HEK293 (cell line): Measurements from ENCODE around the gene CDK17.

Source experiments
- CTCF ChIA-PET: fragments of 350-600 bp; formaldehyde crosslinking; extraction: SDS; loops from one replicate; lab custom pipeline; 2021; ENCODE audit warnings: antibody characterized with exemption; lab: Yijun Ruan, JAX
- POLR2A ChIA-PET: fragments of 300-600 bp; formaldehyde crosslinking; extraction: SDS; loops from one replicate; lab custom pipeline; 2020; ENCODE audit warnings: antibody characterized with exemption, inconsistent platforms; lab: Yijun Ruan, JAX
- H3K27ac ChIP-seq: fragments of 200-500 bp; sonication (Bioruptor generic); 2 replicates; pipeline ENCODE4 v1.5.1; 2014; ENCODE audit warnings: low read depth, low read length, control low read depth, inconsistent platforms; ENCODE audit errors: extremely low read depth
- H3K36me3 ChIP-seq, 2 experiments: fragments of 200-500 bp in 1 of 2; sonication (Bioruptor generic) in 1 of 2; 1 replicate in 1 of 2; 2 replicates in 1 of 2; pipeline ENCODE4 v1.5.1; 2014 to 2017; ENCODE audit warnings: inconsistent platforms in 2 of 2, low read length in 2 of 2; ENCODE audit not compliant: control insufficient read depth in 2 of 2, insufficient read depth in 1 of 2
- H3K4me1 ChIP-seq: fragments of 200-500 bp; sonication (Bioruptor generic); 2 replicates; pipeline ENCODE4 v1.5.1; 2014; ENCODE audit warnings: mild to moderate bottlenecking, low read length, inconsistent platforms; ENCODE audit not compliant: control insufficient read depth, insufficient read depth
- H3K4me3 ChIP-seq: 2 replicates; pipeline ENCODE4 v1.5.1; 2011; ENCODE audit warnings: low read depth, mild to moderate bottlenecking, control low read depth, low read length, moderate library complexity
- H3K9me3 ChIP-seq: fragments of 200-500 bp; sonication (Bioruptor generic); 2 replicates; pipeline ENCODE4 v1.5.1; 2014; ENCODE audit warnings: low read depth, low read length, inconsistent platforms; ENCODE audit not compliant: control insufficient read depth, insufficient read depth
- GFI1B ChIP-seq: fragments of 450-650 bp; formaldehyde crosslinking; IDR thresholded peaks from 2 replicates; pipeline ENCODE4 v1.5.1; 2016; ENCODE audit warnings: missing biosample characterization, missing genetic modification characterization
- HOXD13 ChIP-seq: sonication (generic); formaldehyde crosslinking; IDR thresholded peaks from 2 replicates; pipeline ENCODE4 v1.8.0; 2022; ENCODE audit warnings: missing genetic modification reagents, borderline replicate concordance
- PRDM2 ChIP-seq: fragments of 450-650 bp; formaldehyde crosslinking; IDR thresholded peaks from 2 replicates; pipeline ENCODE4 v1.5.1; 2016; ENCODE audit warnings: missing biosample characterization, missing genetic modification characterization, borderline replicate concordance
- ZBTB1 ChIP-seq: fragments of 450-650 bp; formaldehyde crosslinking; IDR thresholded peaks from 2 replicates; pipeline ENCODE4 v1.5.1; 2016; ENCODE audit warnings: missing biosample characterization, missing genetic modification characterization
- ZBTB6 ChIP-seq: fragments of 450-650 bp; formaldehyde crosslinking; IDR thresholded peaks from 2 replicates; pipeline ENCODE4 v1.5.1; 2017; ENCODE audit warnings: missing biosample characterization, missing genetic modification characterization
- ZNF10 ChIP-seq: fragments of 450-650 bp; formaldehyde crosslinking; IDR thresholded peaks from 2 replicates; pipeline ENCODE4 v1.5.1; 2017; ENCODE audit warnings: missing biosample characterization, missing genetic modification characterization
- ZNF174 ChIP-seq: fragments of 450-650 bp; formaldehyde crosslinking; IDR thresholded peaks from 2 replicates; pipeline ENCODE4 v1.5.0; 2017; ENCODE audit warnings: missing biosample characterization, mild to moderate bottlenecking, missing genetic modification characterization
- ZNF302 ChIP-seq: fragments of 450-650 bp; formaldehyde crosslinking; IDR thresholded peaks from 2 replicates; pipeline ENCODE4 v1.5.1; 2016; ENCODE audit warnings: missing biosample characterization, missing genetic modification characterization, low read depth
- ZNF600 ChIP-seq: fragments of 450-650 bp; formaldehyde crosslinking; IDR thresholded peaks from 2 replicates; pipeline ENCODE4 v1.5.1; 2016; ENCODE audit warnings: missing biosample characterization, missing genetic modification characterization
- ZNF610 ChIP-seq: fragments of 450-650 bp; formaldehyde crosslinking; IDR thresholded peaks from 2 replicates; pipeline ENCODE4 v1.5.1; 2016; ENCODE audit warnings: missing biosample characterization, missing genetic modification characterization, borderline replicate concordance
- ZNF660 ChIP-seq: fragments of 450-650 bp; IDR thresholded peaks from 2 replicates; pipeline ENCODE4 v1.5.1; 2018; ENCODE audit warnings: missing biosample characterization, mild to moderate bottlenecking, missing genetic modification characterization
- TF ChIP-seq, protein P1 (sequence below): fragments of 450-650 bp; formaldehyde crosslinking; IDR thresholded peaks from 2 replicates; pipeline ENCODE4 v1.5.1; 2017; ENCODE audit warnings: missing biosample characterization, missing genetic modification characterization
- TF ChIP-seq, protein P2 (sequence below): fragments of 450-650 bp; formaldehyde crosslinking; IDR thresholded peaks from 2 replicates; pipeline ENCODE4 v1.5.1; 2016; ENCODE audit warnings: missing biosample characterization, missing genetic modification characterization, low read depth
- TF ChIP-seq, protein P3 (sequence below): fragments of 450-650 bp; IDR thresholded peaks from 2 replicates; pipeline ENCODE4 v1.5.1; 2018; ENCODE audit warnings: missing biosample characterization, missing genetic modification characterization

The CDK17 gene

GRCh38 chr12:96327889-96328288 lies 72.3 kb downstream of the CDK17 start:
- TF ChIP-seq ZNF610 (tag by site-specific recombination) (peak; percentile 69; the same call in 1 of the 2 replicates), GFI1B (tag by site-specific recombination) (no peak)
- TF ChIP-seq, protein P1, sequence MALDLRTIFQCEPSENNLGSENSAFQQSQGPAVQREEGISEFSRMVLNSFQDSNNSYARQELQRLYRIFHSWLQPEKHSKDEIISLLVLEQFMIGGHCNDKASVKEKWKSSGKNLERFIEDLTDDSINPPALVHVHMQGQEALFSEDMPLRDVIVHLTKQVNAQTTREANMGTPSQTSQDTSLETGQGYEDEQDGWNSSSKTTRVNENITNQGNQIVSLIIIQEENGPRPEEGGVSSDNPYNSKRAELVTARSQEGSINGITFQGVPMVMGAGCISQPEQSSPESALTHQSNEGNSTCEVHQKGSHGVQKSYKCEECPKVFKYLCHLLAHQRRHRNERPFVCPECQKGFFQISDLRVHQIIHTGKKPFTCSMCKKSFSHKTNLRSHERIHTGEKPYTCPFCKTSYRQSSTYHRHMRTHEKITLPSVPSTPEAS, result no peak
- TF ChIP-seq, all 188 proteins: peak for 1
- CTCF ChIA-PET, result no interaction called here
- H3K4me3 ChIP-seq, result no peak overlapping the region
- H3K4me1 ChIP-seq, result no peaks in the 10 kb centered on the region
- POLR2A ChIA-PET, result no interaction called here
- H3K27ac ChIP-seq, result no peak overlapping the region
- H3K9me3 ChIP-seq, result no peaks in the 10 kb centered on the region
- H3K36me3 ChIP-seq, result peaks cover 4 to 7% of the 10 kb centered on the region in 2 experiments; a peak in 2 of 3 replicates

DNA sequence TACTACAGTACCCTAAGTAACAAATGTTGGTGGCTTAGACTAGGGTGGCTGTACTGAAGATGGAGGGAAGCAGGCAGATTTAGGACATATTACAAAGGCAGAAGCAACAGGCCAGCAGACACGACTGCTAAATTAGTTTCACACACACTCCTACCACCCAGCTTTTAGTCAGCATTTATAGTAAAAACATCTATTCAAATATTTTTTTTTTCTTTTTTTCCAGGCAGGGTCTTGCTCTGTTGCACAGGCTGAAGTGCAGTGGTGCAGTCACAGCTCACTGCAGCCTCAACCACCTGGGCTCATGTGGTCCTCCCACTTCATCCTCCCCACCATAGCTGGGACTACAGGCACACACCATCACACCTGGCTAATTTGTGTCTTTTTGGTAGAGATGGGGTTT lies 72.9 kb downstream of the CDK17 start:
- Histone ChIP-seq H3K27ac (no peak overlapping the region), H3K36me3 (peaks cover 4 to 12% of the 10 kb centered on the region in 2 experiments; a peak in 2 of 3 replicates), H3K4me1 (no peaks in the 10 kb centered on the region), H3K9me3 (no peaks in the 10 kb centered on the region), H3K4me3 (no peak overlapping the region)
- TF ChIP-seq ZNF600 (tag by site-specific recombination) (no peak), ZNF302 (no peak), ZNF660 (tag by site-specific recombination) (no peak), PRDM2 (tag by site-specific recombination) (no peak), ZNF10 (tag by site-specific recombination) (no peak), ZBTB1 (tag by site-specific recombination) (no peak), ZBTB6 (tag by site-specific recombination) (no peak), HOXD13 (CRISPR knock-in tag) (no peak), ZNF174 (tag by site-specific recombination) (no peak)
- TF ChIP-seq, protein P2, sequence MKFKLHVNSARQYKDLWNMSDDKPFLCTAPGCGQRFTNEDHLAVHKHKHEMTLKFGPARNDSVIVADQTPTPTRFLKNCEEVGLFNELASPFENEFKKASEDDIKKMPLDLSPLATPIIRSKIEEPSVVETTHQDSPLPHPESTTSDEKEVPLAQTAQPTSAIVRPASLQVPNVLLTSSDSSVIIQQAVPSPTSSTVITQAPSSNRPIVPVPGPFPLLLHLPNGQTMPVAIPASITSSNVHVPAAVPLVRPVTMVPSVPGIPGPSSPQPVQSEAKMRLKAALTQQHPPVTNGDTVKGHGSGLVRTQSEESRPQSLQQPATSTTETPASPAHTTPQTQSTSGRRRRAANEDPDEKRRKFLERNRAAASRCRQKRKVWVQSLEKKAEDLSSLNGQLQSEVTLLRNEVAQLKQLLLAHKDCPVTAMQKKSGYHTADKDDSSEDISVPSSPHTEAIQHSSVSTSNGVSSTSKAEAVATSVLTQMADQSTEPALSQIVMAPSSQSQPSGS (tag by site-specific recombination), result no peak
- TF ChIP-seq, protein P3, sequence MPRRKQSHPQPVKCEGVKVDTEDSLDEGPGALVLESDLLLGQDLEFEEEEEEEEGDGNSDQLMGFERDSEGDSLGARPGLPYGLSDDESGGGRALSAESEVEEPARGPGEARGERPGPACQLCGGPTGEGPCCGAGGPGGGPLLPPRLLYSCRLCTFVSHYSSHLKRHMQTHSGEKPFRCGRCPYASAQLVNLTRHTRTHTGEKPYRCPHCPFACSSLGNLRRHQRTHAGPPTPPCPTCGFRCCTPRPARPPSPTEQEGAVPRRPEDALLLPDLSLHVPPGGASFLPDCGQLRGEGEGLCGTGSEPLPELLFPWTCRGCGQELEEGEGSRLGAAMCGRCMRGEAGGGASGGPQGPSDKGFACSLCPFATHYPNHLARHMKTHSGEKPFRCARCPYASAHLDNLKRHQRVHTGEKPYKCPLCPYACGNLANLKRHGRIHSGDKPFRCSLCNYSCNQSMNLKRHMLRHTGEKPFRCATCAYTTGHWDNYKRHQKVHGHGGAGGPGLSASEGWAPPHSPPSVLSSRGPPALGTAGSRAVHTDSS, result no peak
- POLR2A ChIA-PET, result no interaction called here
- CTCF ChIA-PET, result no interaction called here
